ENCODE data around the gene CA5A. TPM values are rescaled to one million over a fixed set of nuclear protein-coding genes. Genes with fewer than 3 reads are reported as not detected.

CA5A gene
- total and polyA plus RNA-seq, 2 of the 13 experiments (the other 11 are each of a cell fraction or from before 2014, with no cell fraction given), result 66.8 to 106 TPM

DNA sequence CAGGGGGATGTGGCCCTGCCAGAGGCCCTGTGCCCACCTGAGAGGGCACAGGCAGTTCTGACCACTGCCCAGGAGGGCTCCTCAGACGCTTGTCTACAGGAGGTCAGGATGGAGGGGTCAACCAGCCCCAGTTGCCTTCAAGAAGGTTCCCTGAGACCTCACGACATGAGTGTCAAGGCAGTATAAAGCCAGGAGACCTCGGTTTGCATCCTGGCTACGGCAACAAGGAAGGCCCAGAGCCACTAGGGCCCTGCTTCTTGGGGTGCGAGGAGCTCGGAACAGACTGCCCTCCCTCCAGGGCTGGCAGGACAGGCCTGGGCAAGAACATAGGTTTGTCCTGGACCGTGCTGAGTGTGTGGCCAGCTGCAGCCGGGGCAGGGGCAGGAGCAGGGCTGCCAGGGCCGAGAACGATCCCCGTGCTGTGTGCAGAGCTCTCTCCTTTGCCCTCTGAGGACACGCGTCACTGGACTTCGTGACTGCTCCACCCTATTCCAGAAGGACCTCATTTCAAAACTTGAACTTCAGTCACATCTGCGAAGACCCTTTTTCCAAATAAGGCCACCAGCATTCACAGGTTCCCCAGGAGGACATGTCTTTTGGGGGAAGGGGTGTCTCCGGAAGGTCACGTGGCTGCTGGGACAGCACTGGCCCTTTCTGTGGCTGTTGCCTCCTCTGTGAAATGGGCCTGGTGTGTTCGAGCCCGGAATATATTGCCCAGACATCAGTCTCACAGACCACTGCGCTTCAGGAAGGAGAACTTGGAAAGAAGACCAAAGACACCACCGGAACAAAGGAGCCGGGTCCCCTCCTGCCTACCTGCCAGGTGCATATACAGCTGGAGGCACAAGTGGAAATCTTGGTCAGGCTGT is 94.8 kb downstream of the CA5A start (continued):
- TF ChIP-seq, protein P1, sequence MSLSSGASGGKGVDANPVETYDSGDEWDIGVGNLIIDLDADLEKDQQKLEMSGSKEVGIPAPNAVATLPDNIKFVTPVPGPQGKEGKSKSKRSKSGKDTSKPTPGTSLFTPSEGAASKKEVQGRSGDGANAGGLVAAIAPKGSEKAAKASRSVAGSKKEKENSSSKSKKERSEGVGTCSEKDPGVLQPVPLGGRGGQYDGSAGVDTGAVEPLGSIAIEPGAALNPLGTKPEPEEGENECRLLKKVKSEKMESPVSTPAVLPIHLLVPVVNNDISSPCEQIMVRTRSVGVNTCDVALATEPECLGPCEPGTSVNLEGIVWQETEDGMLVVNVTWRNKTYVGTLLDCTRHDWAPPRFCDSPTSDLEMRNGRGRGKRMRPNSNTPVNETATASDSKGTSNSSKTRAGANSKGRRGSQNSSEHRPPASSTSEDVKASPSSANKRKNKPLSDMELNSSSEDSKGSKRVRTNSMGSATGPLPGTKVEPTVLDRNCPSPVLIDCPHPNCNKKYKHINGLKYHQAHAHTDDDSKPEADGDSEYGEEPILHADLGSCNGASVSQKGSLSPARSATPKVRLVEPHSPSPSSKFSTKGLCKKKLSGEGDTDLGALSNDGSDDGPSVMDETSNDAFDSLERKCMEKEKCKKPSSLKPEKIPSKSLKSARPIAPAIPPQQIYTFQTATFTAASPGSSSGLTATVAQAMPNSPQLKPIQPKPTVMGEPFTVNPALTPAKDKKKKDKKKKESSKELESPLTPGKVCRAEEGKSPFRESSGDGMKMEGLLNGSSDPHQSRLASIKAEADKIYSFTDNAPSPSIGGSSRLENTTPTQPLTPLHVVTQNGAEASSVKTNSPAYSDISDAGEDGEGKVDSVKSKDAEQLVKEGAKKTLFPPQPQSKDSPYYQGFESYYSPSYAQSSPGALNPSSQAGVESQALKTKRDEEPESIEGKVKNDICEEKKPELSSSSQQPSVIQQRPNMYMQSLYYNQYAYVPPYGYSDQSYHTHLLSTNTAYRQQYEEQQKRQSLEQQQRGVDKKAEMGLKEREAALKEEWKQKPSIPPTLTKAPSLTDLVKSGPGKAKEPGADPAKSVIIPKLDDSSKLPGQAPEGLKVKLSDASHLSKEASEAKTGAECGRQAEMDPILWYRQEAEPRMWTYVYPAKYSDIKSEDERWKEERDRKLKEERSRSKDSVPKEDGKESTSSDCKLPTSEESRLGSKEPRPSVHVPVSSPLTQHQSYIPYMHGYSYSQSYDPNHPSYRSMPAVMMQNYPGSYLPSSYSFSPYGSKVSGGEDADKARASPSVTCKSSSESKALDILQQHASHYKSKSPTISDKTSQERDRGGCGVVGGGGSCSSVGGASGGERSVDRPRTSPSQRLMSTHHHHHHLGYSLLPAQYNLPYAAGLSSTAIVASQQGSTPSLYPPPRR (CRISPR knock-in tag; IDR thresholded peaks at IDR 0.05; ENCODE audit: borderline replicate concordance), result 0 out of 2 replicates have a peak, but pooled peaks have one; percentile 8
- TF ChIP-seq POLR2G (IDR thresholded peaks at IDR 0.05; ENCODE audit: low read depth, low read length) (peak; percentile 7; the same call in 1 of the 2 replicates), AHR (CRISPR knock-in tag; IDR thresholded peaks at IDR 0.05) (no peak), ZBTB21 (CRISPR knock-in tag; IDR thresholded peaks at IDR 0.05) (no peak), ZMYM2 (CRISPR knock-in tag; IDR thresholded peaks at IDR 0.05) (no peak)
- TF ChIP-seq, protein P2, sequence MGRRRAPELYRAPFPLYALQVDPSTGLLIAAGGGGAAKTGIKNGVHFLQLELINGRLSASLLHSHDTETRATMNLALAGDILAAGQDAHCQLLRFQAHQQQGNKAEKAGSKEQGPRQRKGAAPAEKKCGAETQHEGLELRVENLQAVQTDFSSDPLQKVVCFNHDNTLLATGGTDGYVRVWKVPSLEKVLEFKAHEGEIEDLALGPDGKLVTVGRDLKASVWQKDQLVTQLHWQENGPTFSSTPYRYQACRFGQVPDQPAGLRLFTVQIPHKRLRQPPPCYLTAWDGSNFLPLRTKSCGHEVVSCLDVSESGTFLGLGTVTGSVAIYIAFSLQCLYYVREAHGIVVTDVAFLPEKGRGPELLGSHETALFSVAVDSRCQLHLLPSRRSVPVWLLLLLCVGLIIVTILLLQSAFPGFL (CRISPR knock-in tag; IDR thresholded peaks at IDR 0.05), result no peak
- TF ChIP-seq, protein P3, sequence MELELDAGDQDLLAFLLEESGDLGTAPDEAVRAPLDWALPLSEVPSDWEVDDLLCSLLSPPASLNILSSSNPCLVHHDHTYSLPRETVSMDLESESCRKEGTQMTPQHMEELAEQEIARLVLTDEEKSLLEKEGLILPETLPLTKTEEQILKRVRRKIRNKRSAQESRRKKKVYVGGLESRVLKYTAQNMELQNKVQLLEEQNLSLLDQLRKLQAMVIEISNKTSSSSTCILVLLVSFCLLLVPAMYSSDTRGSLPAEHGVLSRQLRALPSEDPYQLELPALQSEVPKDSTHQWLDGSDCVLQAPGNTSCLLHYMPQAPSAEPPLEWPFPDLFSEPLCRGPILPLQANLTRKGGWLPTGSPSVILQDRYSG (CRISPR knock-in tag; IDR thresholded peaks at IDR 0.05), result no peak
- TF ChIP-seq, protein P4, sequence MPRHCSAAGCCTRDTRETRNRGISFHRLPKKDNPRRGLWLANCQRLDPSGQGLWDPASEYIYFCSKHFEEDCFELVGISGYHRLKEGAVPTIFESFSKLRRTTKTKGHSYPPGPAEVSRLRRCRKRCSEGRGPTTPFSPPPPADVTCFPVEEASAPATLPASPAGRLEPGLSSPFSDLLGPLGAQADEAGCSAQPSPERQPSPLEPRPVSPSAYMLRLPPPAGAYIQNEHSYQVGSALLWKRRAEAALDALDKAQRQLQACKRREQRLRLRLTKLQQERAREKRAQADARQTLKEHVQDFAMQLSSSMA (CRISPR knock-in tag; IDR thresholded peaks at IDR 0.05), result no peak
- TF ChIP-seq, protein P5, sequence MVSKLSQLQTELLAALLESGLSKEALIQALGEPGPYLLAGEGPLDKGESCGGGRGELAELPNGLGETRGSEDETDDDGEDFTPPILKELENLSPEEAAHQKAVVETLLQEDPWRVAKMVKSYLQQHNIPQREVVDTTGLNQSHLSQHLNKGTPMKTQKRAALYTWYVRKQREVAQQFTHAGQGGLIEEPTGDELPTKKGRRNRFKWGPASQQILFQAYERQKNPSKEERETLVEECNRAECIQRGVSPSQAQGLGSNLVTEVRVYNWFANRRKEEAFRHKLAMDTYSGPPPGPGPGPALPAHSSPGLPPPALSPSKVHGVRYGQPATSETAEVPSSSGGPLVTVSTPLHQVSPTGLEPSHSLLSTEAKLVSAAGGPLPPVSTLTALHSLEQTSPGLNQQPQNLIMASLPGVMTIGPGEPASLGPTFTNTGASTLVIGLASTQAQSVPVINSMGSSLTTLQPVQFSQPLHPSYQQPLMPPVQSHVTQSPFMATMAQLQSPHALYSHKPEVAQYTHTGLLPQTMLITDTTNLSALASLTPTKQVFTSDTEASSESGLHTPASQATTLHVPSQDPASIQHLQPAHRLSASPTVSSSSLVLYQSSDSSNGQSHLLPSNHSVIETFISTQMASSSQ (IDR thresholded peaks at IDR 0.05; ENCODE audit: low read depth), result no peak
- TF ChIP-seq, protein P5 (CRISPR knock-in tag; IDR thresholded peaks at IDR 0.05; ENCODE audit: borderline replicate concordance), result no peak
- TF ChIP-seq, protein P6, sequence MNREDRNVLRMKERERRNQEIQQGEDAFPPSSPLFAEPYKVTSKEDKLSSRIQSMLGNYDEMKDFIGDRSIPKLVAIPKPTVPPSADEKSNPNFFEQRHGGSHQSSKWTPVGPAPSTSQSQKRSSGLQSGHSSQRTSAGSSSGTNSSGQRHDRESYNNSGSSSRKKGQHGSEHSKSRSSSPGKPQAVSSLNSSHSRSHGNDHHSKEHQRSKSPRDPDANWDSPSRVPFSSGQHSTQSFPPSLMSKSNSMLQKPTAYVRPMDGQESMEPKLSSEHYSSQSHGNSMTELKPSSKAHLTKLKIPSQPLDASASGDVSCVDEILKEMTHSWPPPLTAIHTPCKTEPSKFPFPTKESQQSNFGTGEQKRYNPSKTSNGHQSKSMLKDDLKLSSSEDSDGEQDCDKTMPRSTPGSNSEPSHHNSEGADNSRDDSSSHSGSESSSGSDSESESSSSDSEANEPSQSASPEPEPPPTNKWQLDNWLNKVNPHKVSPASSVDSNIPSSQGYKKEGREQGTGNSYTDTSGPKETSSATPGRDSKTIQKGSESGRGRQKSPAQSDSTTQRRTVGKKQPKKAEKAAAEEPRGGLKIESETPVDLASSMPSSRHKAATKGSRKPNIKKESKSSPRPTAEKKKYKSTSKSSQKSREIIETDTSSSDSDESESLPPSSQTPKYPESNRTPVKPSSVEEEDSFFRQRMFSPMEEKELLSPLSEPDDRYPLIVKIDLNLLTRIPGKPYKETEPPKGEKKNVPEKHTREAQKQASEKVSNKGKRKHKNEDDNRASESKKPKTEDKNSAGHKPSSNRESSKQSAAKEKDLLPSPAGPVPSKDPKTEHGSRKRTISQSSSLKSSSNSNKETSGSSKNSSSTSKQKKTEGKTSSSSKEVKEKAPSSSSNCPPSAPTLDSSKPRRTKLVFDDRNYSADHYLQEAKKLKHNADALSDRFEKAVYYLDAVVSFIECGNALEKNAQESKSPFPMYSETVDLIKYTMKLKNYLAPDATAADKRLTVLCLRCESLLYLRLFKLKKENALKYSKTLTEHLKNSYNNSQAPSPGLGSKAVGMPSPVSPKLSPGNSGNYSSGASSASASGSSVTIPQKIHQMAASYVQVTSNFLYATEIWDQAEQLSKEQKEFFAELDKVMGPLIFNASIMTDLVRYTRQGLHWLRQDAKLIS (CRISPR knock-in tag; IDR thresholded peaks at IDR 0.05), result no peak
